Adrenal gland (tissue), 5 donors: ENCODE measurements around the gene PPIL1.

Experiments
- CTCF ChIP-seq, 6 experiments: fragments of 450-650 bp in 4 of 6; fragments of 200-600 bp in 2 of 6; sonication (generic) in 1 of 6; IDR thresholded peaks; 1 replicate in 5 of 6; 2 replicates in 1 of 6; pipeline versions ENCODE4 v1.5.1 to v1.8.0; 2016 to 2021; ENCODE audit warnings: antibody characterized with exemption in 6 of 6, mild to moderate bottlenecking in 2 of 6, moderate library complexity in 1 of 6
- POLR2A ChIP-seq, 2 donors: fragments of 450-650 bp; IDR thresholded peaks; one replicate each; pipeline ENCODE4 v1.6.1; 2017; ENCODE audit warnings: antibody characterized with exemption in 2 of 2, mild to moderate bottlenecking in 2 of 2, moderate library complexity in 1 of 2
- donor health status: DM: no; HTN: no; CAD: no.

DNA sequence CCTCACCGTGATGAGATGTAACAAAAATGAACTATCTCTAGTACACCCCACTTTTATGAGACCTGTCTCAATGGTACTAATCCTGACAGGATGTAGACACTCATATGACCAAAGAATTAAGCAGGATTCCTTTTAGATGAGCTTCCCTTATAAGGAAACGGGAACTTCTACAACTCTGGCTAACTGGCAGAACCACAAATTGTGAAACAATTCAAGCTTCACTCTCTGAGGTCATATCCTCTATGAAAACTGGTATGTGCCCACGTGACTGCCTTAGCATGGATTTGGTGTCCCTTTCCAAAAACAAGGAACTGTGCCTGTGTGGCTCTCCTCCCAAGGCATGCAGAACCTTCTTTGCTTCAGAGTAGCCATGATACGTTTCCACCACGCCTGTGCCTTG lies 21.3 kb downstream of the PPIL1 start:
- no peak for TF ChIP-seq POLR2A (IDR thresholded peaks at IDR 0.05)
- no peak for TF ChIP-seq CTCF (IDR thresholded peaks at IDR 0.05)
